Subcutaneous adipose tissue (tissue), 4 donors: ENCODE measurements around the gene AGO3. TPM values are rescaled to one million over a fixed set of nuclear protein-coding genes. Genes with fewer than 3 reads are reported as not detected.

Experiments
- total RNA-seq, 4 donors: library from RNA; depleted of rRNA; stranded (reverse); fragments of >200 nt; gene quantifications; one replicate each; pipeline ENCODE4 v1.1.0, GENCODE V29; 2016
- TF ChIP-seq, protein P1 (sequence below): fragments of 450-650 bp; IDR thresholded peaks from one replicate; pipeline ENCODE4 v1.5.1; 2016; ENCODE audit warnings: low read depth, mild to moderate bottlenecking, control low read depth, antibody characterized with exemption, moderate library complexity

The AGO3 gene
- total RNA-seq, 4 donors from 2014 or later = 22.2 to 29.7 (median 25.6) TPM

DNA sequence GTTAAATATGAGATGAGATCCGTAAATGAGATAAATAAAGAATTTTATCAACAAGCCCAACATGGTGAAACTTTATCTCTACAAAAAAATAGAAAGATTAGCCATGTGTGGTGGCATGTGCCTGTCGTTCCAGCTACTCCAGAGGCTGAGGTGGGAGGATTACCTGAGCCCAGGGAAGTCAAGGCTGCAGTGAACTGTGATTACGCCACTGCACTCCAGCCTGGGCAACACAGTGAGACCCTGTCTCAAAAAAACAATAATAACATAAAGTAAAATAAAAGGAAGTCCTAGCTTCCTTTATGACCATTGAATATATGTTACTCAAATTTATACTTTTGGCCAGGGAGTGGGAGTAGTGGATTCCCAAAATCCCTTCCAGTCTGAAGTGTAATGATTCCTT is 104.2 kb downstream of the AGO3 start:
- TF ChIP-seq, protein P1, sequence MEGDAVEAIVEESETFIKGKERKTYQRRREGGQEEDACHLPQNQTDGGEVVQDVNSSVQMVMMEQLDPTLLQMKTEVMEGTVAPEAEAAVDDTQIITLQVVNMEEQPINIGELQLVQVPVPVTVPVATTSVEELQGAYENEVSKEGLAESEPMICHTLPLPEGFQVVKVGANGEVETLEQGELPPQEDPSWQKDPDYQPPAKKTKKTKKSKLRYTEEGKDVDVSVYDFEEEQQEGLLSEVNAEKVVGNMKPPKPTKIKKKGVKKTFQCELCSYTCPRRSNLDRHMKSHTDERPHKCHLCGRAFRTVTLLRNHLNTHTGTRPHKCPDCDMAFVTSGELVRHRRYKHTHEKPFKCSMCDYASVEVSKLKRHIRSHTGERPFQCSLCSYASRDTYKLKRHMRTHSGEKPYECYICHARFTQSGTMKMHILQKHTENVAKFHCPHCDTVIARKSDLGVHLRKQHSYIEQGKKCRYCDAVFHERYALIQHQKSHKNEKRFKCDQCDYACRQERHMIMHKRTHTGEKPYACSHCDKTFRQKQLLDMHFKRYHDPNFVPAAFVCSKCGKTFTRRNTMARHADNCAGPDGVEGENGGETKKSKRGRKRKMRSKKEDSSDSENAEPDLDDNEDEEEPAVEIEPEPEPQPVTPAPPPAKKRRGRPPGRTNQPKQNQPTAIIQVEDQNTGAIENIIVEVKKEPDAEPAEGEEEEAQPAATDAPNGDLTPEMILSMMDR = no peak

DNA sequence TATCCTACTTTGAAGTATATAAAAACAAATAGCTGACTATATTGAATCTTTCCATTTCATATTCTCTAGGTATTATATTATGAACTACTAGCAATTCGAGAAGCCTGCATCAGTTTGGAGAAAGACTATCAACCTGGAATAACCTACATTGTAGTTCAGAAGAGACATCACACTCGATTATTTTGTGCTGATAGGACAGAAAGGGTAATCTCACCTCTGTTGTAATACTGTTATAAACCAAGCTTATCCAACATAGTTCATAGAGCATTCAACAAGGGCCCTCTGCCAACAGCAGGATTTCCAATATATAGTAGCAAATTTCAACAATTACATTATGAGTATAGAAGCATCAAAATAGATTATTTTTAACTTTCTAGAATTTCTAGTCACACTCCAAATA is 109.3 kb downstream of the AGO3 start:
- TF ChIP-seq, protein P1 = no peak

DNA sequence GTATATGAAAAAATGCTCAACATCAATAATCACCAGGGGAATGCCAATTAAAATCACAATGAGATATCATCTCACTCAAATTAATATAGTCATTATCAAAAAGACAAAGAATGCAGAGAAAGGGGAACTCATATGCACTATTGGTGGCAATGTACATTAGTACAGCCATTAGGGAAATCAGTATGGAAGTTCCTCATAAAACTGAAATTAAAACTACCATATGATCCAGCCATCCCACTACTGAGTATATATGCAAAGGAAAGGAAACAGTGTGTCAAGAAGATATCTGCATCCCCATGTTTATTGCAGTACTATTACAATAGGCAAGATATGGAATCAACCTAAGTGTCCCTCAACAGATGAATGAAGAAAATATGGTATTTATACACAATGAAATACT is 120.9 kb downstream of the AGO3 start:
- TF ChIP-seq, protein P1 = no peak

DNA sequence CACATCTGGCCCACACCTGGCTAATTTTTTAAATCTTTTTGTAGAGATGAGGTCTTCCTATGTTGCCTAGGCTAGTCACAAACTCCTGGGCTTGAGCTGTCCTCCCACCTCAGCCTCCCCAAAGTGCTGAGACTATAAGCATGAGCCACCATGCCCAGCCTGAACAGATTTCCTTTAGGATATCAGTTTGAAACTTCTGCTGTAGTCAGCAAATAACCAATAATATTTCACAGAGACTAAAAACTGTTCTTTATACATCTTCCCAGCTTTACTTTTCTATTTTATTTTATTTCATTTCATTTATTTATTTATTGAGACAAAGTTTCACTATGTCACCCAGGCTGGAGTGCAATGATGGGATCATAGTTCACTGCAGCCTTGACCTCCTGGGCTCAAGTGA is 123.1 kb downstream of the AGO3 start:
- TF ChIP-seq, protein P1 = no peak

DNA sequence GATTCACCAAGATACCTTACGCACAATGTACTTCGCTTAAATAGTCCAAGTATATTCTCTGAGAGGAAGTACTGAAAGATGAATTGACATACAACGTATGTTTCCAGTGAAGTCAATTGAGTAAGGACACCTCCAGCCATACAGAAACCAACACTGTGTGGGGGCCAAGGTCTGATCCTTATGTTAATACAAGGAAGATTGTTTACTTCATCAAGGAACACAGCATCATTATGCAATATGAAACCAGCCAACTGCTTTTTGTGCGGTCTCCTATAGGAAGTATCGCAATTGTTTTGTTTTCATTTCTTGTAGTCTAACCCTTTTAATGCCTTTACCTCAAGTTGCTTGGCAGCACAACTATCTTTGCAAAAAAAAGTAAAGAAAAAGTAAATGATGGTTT is 124.8 kb downstream of the AGO3 start:
- TF ChIP-seq, protein P1 = no peak

DNA sequence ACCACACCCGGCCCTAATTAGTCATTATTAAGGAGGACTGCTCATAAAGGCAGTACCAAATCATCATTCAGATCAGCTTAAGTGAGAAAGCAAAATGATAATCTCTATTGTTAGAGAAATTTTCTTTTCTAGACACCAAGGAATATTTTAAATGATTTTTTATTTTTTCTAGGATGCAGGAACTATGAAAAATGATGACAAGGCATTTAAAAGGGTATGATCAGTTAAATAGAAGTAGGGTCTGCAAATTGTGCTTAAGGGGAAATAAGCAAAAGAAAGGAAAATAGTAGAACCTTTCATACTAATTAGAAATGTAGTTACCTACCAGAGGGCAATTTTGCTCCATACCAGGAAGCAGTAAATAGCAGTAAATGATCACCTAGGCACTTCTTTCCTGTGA is 131.4 kb downstream of the AGO3 start:
- TF ChIP-seq, protein P1 = no peak

DNA sequence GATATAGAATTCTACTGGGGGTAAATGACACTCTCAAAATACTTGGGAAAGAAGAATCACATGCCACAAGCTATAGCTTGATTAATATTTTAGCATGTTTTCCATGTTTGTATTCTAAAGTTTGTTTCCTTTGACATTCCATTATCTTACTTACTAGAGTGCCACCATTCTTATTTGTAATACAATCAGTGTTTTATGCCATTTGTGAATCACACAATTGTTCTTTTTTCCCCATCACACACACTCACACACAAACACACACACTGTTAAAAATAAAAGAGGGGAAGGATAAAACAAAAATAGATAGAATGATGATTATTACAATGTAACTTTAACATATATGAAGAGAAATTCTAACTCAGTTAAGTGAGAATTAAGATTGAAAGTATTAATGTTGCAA is 137.0 kb downstream of the AGO3 start:
- TF ChIP-seq, protein P1 = no peak

DNA sequence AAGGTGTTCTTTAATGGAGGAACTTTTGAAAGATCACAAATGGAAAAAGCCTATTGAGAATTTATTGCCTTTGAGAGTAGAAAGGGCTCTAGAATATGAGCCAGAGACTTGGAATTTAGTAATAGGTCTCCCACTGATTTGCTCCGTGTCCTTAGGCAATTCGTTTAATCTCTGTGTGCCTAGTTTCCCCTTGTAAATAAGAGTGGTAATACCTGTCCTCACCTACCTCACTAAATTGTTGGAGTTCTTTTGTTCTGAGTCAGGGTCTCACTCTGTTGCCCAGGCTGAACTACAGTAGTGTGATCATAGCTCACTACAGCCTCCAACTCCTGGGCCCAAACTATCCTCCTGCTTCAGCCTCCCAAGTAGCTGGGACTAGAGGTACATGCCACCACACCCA is 138.0 kb downstream of the AGO3 start:
- TF ChIP-seq, protein P1 = no peak
